DOHH2 (cell line): ENCODE results near the gene MAP4K5.
"Not testable (repeated sequence)": the region's sequence is repeated elsewhere in the genome, so short reads cannot be mapped to it uniquely, and the experiment has no call there.

Experiments
- H3F3A ChIP-seq: fragments of 200-600 bp; sonication (generic), shearing (Covaris generic); 2 replicates; pipeline ENCODE4 v1.6.0; 2016; ENCODE audit warnings: antibody characterized with exemption, mild to moderate bottlenecking; ENCODE audit not compliant: control insufficient read depth, insufficient read depth
- H3K27ac ChIP-seq: fragments of 200-600 bp; sonication (generic); 2 replicates; pipeline ENCODE4 v1.5.1; 2014; ENCODE audit warnings: low read depth, mild to moderate bottlenecking, low read length, moderate library complexity
- H3K27me3 ChIP-seq: fragments of 200-600 bp; sonication (generic); 2 replicates; pipeline ENCODE4 v1.6.1; 2014; ENCODE audit warnings: mild to moderate bottlenecking, low read length, mixed read lengths; ENCODE audit not compliant: control insufficient read depth
- H3K36me3 ChIP-seq: fragments of 200-600 bp; sonication (generic); 2 replicates; pipeline ENCODE4 v1.6.1; 2014; ENCODE audit warnings: mild to moderate bottlenecking, low read length, moderate library complexity, mixed read lengths; ENCODE audit not compliant: control insufficient read depth
- H3K4me1 ChIP-seq: fragments of 200-600 bp; sonication (generic); 2 replicates; pipeline ENCODE4 v1.6.1; 2014; ENCODE audit warnings: mild to moderate bottlenecking, low read length, mixed read lengths; ENCODE audit not compliant: control insufficient read depth
- H3K4me2 ChIP-seq: fragments of 200-600 bp; sonication (generic); 2 replicates; pipeline ENCODE4 v1.6.0; 2014; ENCODE audit warnings: mild to moderate bottlenecking, low read length, moderate library complexity
- H3K4me3 ChIP-seq: fragments of 200-600 bp; sonication (generic); 2 replicates; pipeline ENCODE4 v1.5.1; 2014; ENCODE audit warnings: mild to moderate bottlenecking, low read length, mixed read lengths
- H3K79me2 ChIP-seq: fragments of 200-600 bp; sonication (generic); 2 replicates; pipeline ENCODE4 v1.6.1; 2014; ENCODE audit warnings: mild to moderate bottlenecking, low read length, mixed read lengths; ENCODE audit not compliant: control insufficient read depth
- H3K9me2 ChIP-seq: fragments of 200-600 bp; sonication (generic); replicated peaks from 2 replicates; pipeline ENCODE4 v1.6.1; 2014; ENCODE audit warnings: mild to moderate bottlenecking, low read length, mixed read lengths; ENCODE audit not compliant: control insufficient read depth
- H3K9me3 ChIP-seq: fragments of 200-600 bp; sonication (generic); 2 replicates; pipeline ENCODE4 v1.6.1; 2014; ENCODE audit warnings: antibody characterized with exemption, low read length, mixed read lengths; ENCODE audit not compliant: control insufficient read depth, insufficient read depth
- H4K20me1 ChIP-seq: fragments of 200-600 bp; sonication (generic); 2 replicates; pipeline ENCODE4 v1.6.0; 2014; ENCODE audit warnings: low read depth, mild to moderate bottlenecking, antibody characterized with exemption, low read length, moderate library complexity; ENCODE audit not compliant: control insufficient read depth, insufficient read depth
- CTCF ChIP-seq: fragments of 200-600 bp; sonication (generic); IDR thresholded peaks from one replicate; pipeline ENCODE4 v1.5.1; 2014; ENCODE audit warnings: antibody characterized with exemption, mild to moderate bottlenecking, low read depth, low read length; ENCODE audit not compliant: poor library complexity, severe bottlenecking
- EZH2phosphoT487 ChIP-seq: fragments of 200-600 bp; sonication (generic); IDR thresholded peaks from 2 replicates; pipeline ENCODE4 v1.6.1; 2017; ENCODE audit warnings: borderline replicate concordance, mild to moderate bottlenecking, antibody characterized with exemption, low read length, moderate library complexity, mixed read lengths

MAP4K5 gene

GRCh38 chr14:50541159-50541567, 8.8 kb upstream of the MAP4K5 start:
- TF ChIP-seq EZH2phosphoT487 (no peak), CTCF (no peak)
- Histone ChIP-seq H3K4me2 (no peak overlapping the region), H3K27me3 (no peaks in the 10 kb centered on the region), H3K9me2 (no peaks in the 10 kb centered on the region), H3K79me2 (no peaks in the 10 kb centered on the region), H3K4me3 (no peak overlapping the region), H3K27ac (no peak overlapping the region), H3K9me3 (peaks cover 4% of the 10 kb centered on the region; the same call in 1 of the 2 replicates), H3K4me1 (peaks cover 14% of the 10 kb centered on the region), H3F3A (no peaks in the 10 kb centered on the region), H4K20me1 (no peaks in the 10 kb centered on the region), H3K36me3 (no peaks in the 10 kb centered on the region)

- Histone ChIP-seq H3K79me2 (no peaks in the 10 kb centered on the region), H4K20me1 (no peaks in the 10 kb centered on the region), H3K9me3 (peaks cover 4% of the 10 kb centered on the region; the same call in 1 of the 2 replicates), H3K4me3 (no peak overlapping the region), H3F3A (0 out of 2 replicates have a peak, but pooled peaks cover 2% of the 10 kb centered on the region), H3K4me2 (no peak overlapping the region), H3K4me1 (peaks cover 14% of the 10 kb centered on the region), H3K9me2 (no peaks in the 10 kb centered on the region), H3K36me3 (no peaks in the 10 kb centered on the region), H3K27me3 (no peaks in the 10 kb centered on the region), H3K27ac (no peak overlapping the region)
- no peak for TF ChIP-seq CTCF
- no peak for TF ChIP-seq EZH2phosphoT487
Measured at GRCh38 chr14:50539051-50539450, 6.7 kb upstream of the MAP4K5 start.

GRCh38 chr14:50538034-50538433, 5.7 kb upstream of the MAP4K5 start:
- H3F3A ChIP-seq, H3K9me2 ChIP-seq, H3K79me2 ChIP-seq, H3K27ac ChIP-seq, H3K36me3 ChIP-seq, H4K20me1 ChIP-seq, H3K4me3 ChIP-seq, H3K9me3 ChIP-seq, H3K27me3 ChIP-seq, H3K4me2 ChIP-seq: not testable (repeated sequence)
- H3K4me1 ChIP-seq = peaks cover 17% of the 10 kb centered on the region

- peaks cover 4% of the 10 kb centered on the region; the same call in 1 of the 2 replicates for H3K9me3 ChIP-seq
- H3K4me2 ChIP-seq = no peak overlapping the region
- peaks cover 10% of the 10 kb centered on the region; the same call in 1 of the 2 replicates for H3F3A ChIP-seq
- H3K79me2 ChIP-seq = peaks cover 22% of the 10 kb centered on the region
- H3K27me3 ChIP-seq = no peaks in the 10 kb centered on the region
- H3K4me1 ChIP-seq = peaks cover 24% of the 10 kb centered on the region
- no peaks in the 10 kb centered on the region for H3K9me2 ChIP-seq
- H3K4me3 ChIP-seq = no peak overlapping the region
- H4K20me1 ChIP-seq = 0 out of 2 replicates have a peak, but pooled peaks cover 8% of the 10 kb centered on the region
- H3K36me3 ChIP-seq = no peaks in the 10 kb centered on the region; the same call in 1 of the 2 replicates
- TF ChIP-seq EZH2phosphoT487 (no peak), CTCF (no peak)
- no peak overlapping the region for H3K27ac ChIP-seq
Measured at GRCh38 chr14:50534997-50535396, 2.6 kb upstream of the MAP4K5 start.
